Neutrophil (primary cell): Measurements from ENCODE around the gene INTS3.

Experiments used
- H3K27ac ChIP-seq: fragments of 200-600 bp; sonication (generic); 2 replicates; pipeline ENCODE4 v1.5.1; 2016; ENCODE audit warnings: mild to moderate bottlenecking, moderate library complexity
- H3K27me3 ChIP-seq: fragments of 200-600 bp; sonication (generic); 2 replicates; pipeline ENCODE4 v1.6.0; 2016; ENCODE audit warnings: mild to moderate bottlenecking
- H3K36me3 ChIP-seq: fragments of 200-600 bp; sonication (generic); 2 replicates; pipeline ENCODE4 v1.5.1; 2017
- H3K4me1 ChIP-seq, 2 experiments: fragments of 200-600 bp in 1 of 2; sonication (generic) in 1 of 2; 1 replicate in 1 of 2; 2 replicates in 1 of 2; pipeline versions ENCODE4 v1.5.1 to v1.6.1; 2013 to 2016; ENCODE audit warnings: low read depth in 1 of 2, low read length in 1 of 2, mild to moderate bottlenecking in 1 of 2, moderate library complexity in 1 of 2; ENCODE audit not compliant: control insufficient read depth in 1 of 2, insufficient read depth in 1 of 2
- H3K4me3 ChIP-seq, 2 experiments: fragments of 200-600 bp in 1 of 2; sonication (generic) in 1 of 2; 1 replicate in 1 of 2; 2 replicates in 1 of 2; pipeline ENCODE4 v1.5.1; 2013 to 2016; ENCODE audit warnings: low read depth in 1 of 2, low read length in 1 of 2, mild to moderate bottlenecking in 1 of 2, moderate library complexity in 1 of 2
- H3K9me3 ChIP-seq: fragments of 200-600 bp; sonication (generic); 2 replicates; pipeline ENCODE4 v1.5.1; 2016
- TF ChIP-seq, protein P1 (sequence below): fragments of 200-600 bp; sonication (generic); IDR thresholded peaks from 2 replicates; pipeline ENCODE4 v1.5.1; 2016; ENCODE audit warnings: antibody characterized with exemption

Gene INTS3

DNA sequence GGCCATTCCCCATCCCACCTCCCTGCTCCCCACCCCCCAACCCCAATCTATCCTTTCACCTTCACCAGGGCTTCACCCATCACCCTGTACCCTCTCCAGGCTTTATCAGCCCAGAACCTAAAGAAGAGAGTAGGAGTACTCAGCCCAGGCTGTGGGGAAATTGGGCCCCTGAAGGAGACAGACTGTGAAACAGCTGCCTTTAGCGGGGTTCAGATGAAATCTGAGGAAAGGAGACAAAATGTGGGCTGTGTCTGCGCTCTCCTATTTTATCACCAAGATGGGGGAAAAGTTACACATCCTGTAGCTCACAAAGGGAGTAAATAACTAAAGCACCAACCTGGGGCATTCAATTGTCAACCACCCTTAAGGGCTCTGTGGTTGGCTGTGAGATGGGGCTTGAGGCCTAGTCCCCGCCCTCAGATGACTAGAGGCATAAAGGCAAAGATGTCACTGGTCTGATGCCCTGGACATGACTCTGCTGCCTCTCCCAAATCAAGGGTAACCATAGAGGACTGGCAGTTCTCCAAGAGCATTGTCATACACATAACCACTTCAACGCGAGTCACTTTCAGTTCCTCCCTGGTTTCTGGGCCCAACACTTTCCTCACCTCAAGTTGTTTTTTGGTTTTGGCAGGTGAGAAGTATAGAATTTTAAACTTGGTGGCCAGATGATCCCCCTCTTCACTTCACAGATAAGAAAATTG, 77.3 kb downstream of the INTS3 start:
- TF ChIP-seq, protein P1, sequence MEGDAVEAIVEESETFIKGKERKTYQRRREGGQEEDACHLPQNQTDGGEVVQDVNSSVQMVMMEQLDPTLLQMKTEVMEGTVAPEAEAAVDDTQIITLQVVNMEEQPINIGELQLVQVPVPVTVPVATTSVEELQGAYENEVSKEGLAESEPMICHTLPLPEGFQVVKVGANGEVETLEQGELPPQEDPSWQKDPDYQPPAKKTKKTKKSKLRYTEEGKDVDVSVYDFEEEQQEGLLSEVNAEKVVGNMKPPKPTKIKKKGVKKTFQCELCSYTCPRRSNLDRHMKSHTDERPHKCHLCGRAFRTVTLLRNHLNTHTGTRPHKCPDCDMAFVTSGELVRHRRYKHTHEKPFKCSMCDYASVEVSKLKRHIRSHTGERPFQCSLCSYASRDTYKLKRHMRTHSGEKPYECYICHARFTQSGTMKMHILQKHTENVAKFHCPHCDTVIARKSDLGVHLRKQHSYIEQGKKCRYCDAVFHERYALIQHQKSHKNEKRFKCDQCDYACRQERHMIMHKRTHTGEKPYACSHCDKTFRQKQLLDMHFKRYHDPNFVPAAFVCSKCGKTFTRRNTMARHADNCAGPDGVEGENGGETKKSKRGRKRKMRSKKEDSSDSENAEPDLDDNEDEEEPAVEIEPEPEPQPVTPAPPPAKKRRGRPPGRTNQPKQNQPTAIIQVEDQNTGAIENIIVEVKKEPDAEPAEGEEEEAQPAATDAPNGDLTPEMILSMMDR: no peak
- H3K4me3 ChIP-seq: no peak overlapping the region
- H3K4me1 ChIP-seq: peaks cover 13 to 20% of the 10 kb centered on the region in 2 experiments
- H3K36me3 ChIP-seq: peaks cover 40% of the 10 kb centered on the region
- H3K27me3 ChIP-seq: no peaks in the 10 kb centered on the region
- H3K27ac ChIP-seq: peak overlapping the region; percentile 50
- no peaks in the 10 kb centered on the region for H3K9me3 ChIP-seq

DNA sequence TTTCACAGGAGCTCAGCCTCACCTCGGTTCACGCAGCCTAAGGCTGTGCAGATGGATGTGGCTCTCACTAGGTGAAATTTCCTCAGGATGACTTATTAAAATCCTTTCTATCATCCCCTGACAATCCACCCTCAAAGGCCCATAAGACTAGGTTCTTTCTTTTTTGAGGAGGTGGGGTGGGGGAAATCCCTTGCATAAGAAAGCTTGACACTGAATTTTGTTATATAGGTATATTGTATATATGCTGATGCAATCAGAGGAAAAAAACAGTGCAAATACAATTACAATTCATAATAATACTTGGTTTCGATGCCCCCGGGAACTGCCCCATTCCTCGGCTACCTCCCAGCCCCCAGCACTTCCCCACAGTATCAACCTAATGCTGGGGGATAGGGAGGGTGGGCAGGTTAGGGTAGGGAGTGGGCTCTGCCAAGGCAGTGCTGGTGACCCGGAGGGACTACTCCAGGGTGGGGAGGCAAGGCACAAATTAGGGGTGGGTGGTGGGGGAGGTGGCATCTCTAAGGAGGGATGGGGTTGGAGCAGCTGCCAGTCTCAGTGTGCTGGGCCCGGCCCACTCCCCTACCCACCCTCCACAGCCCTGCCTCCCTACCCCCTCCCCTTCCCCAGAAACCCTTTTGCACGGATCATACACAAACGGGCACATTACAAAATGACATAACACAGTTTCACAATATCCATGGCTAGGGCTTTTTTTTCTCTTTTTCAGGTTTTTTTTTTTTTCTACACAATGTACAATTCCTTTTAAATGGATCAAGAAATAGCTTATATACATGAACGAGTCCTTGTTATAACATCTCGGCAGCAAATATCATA, 78.3 kb downstream of the INTS3 start:
- Histone ChIP-seq H3K4me3 (no peak overlapping the region), H3K4me1 (peaks cover 13 to 20% of the 10 kb centered on the region in 2 experiments), H3K27me3 (no peaks in the 10 kb centered on the region), H3K27ac (peak overlapping the region; percentile 50), H3K36me3 (peaks cover 49% of the 10 kb centered on the region), H3K9me3 (no peaks in the 10 kb centered on the region)
- TF ChIP-seq, protein P1: no peak

DNA sequence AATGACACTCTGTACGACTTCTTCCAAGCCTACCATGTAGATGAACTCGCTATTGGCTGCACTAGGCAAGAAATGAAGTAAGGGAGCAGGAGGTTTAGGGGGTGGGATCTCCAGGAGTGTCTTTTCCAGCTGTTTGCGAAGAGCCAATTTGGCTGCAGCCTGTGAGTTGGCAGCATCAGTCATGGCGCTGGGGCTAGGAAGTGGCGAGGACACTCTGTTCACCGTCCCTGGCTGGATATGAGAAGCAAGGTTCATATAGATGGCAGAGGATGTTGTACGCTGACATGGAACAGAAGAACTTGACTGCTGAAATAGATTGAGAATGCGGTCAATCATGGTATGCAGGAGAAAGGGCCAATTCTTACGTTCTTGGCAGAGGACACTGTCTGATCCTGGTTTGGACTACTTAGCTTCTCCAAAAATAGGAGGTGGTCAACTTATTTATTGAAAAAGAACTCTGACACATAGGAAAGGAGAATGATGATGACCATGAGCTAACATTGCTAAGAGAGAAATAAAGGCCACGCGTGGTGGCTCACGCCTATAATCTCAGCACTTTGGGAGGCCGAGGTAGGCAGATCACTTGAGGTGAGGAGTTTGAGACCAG, 88.5 kb downstream of the INTS3 start:
- H3K27ac ChIP-seq: no peak overlapping the region
- H3K4me1 ChIP-seq: no peaks in the 10 kb centered on the region
- no peak overlapping the region for H3K4me3 ChIP-seq
- TF ChIP-seq, protein P1: no peak
- no peaks in the 10 kb centered on the region for H3K27me3 ChIP-seq
- peaks cover 77% of the 10 kb centered on the region for H3K36me3 ChIP-seq
- no peaks in the 10 kb centered on the region for H3K9me3 ChIP-seq

DNA sequence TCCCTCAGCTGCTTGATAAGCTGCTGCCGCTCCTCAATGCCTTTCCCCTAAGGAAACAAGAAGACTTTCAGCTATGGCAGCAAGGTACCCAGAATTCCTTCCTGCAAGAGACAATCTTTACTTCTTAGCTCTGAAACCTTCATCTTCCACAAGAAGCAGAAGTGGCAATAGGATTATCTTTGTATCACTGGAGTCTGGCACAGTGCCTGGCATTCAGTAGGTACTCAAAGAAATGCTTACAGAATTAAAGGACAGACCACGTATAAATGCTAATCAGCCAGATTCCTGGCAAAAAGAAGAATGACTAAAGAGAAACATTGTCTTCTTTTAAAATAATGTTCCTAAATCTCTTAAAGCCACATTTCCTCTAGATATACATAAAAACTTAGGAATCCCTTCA, 91.0 kb downstream of the INTS3 start:
- Histone ChIP-seq H3K4me3 (no peak overlapping the region), H3K27me3 (no peaks in the 10 kb centered on the region), H3K9me3 (no peaks in the 10 kb centered on the region), H3K4me1 (no peaks in the 10 kb centered on the region), H3K36me3 (peaks cover 54% of the 10 kb centered on the region), H3K27ac (no peak overlapping the region)
- TF ChIP-seq, protein P1: no peak
